HEK293 (cell line): ENCODE data around the gene HOXB1.
A peak's percentile ranks its signal among the peaks of the same experiment; 100 is the strongest.

Source experiments
- CTCF ChIA-PET: fragments of 350-600 bp; formaldehyde crosslinking; extraction: SDS; loops from one replicate; lab custom pipeline; 2021; ENCODE audit warnings: antibody characterized with exemption; lab: Yijun Ruan, JAX
- POLR2A ChIA-PET: fragments of 300-600 bp; formaldehyde crosslinking; extraction: SDS; loops from one replicate; lab custom pipeline; 2020; ENCODE audit warnings: antibody characterized with exemption, inconsistent platforms; lab: Yijun Ruan, JAX
- H3K27ac ChIP-seq: fragments of 200-500 bp; sonication (Bioruptor generic); 2 replicates; pipeline ENCODE4 v1.5.1; 2014; ENCODE audit warnings: low read depth, low read length, control low read depth, inconsistent platforms; ENCODE audit errors: extremely low read depth
- H3K36me3 ChIP-seq, 2 experiments: fragments of 200-500 bp in 1 of 2; sonication (Bioruptor generic) in 1 of 2; 1 replicate in 1 of 2; 2 replicates in 1 of 2; pipeline ENCODE4 v1.5.1; 2014 to 2017; ENCODE audit warnings: inconsistent platforms in 2 of 2, low read length in 2 of 2; ENCODE audit not compliant: control insufficient read depth in 2 of 2, insufficient read depth in 1 of 2
- H3K4me1 ChIP-seq: fragments of 200-500 bp; sonication (Bioruptor generic); 2 replicates; pipeline ENCODE4 v1.5.1; 2014; ENCODE audit warnings: mild to moderate bottlenecking, low read length, inconsistent platforms; ENCODE audit not compliant: control insufficient read depth, insufficient read depth
- H3K4me3 ChIP-seq: 2 replicates; pipeline ENCODE4 v1.5.1; 2011; ENCODE audit warnings: low read depth, mild to moderate bottlenecking, control low read depth, low read length, moderate library complexity
- H3K9me3 ChIP-seq: fragments of 200-500 bp; sonication (Bioruptor generic); 2 replicates; pipeline ENCODE4 v1.5.1; 2014; ENCODE audit warnings: low read depth, low read length, inconsistent platforms; ENCODE audit not compliant: control insufficient read depth, insufficient read depth
- KLF17 ChIP-seq: fragments of 450-650 bp; formaldehyde crosslinking; IDR thresholded peaks from 2 replicates; pipeline ENCODE4 v1.5.1; 2016; ENCODE audit warnings: missing biosample characterization, missing genetic modification characterization
- OSR2 ChIP-seq: fragments of 450-650 bp; formaldehyde crosslinking; IDR thresholded peaks from 2 replicates; pipeline ENCODE4 v1.5.1; 2016; ENCODE audit warnings: missing biosample characterization, missing genetic modification characterization
- OVOL3 ChIP-seq: fragments of 450-650 bp; formaldehyde crosslinking; IDR thresholded peaks from 2 replicates; pipeline ENCODE4 v1.5.1; 2016; ENCODE audit warnings: missing biosample characterization, missing genetic modification characterization
- SP7 ChIP-seq: fragments of 450-650 bp; formaldehyde crosslinking; IDR thresholded peaks from 2 replicates; pipeline ENCODE4 v1.5.1; 2016; ENCODE audit warnings: missing biosample characterization, missing genetic modification characterization
- ZIC2 ChIP-seq: fragments of 450-650 bp; formaldehyde crosslinking; IDR thresholded peaks from 2 replicates; pipeline ENCODE4 v1.5.1; 2016; ENCODE audit warnings: missing biosample characterization, missing genetic modification characterization
- ZNF146 ChIP-seq: fragments of 450-650 bp; formaldehyde crosslinking; IDR thresholded peaks from 2 replicates; pipeline ENCODE4 v1.5.1; 2016; ENCODE audit warnings: missing biosample characterization, missing genetic modification characterization
- ZNF148 ChIP-seq: fragments of 450-650 bp; formaldehyde crosslinking; IDR thresholded peaks from 2 replicates; pipeline ENCODE4 v1.5.0; 2017; ENCODE audit warnings: missing biosample characterization, missing genetic modification characterization, borderline replicate concordance
- ZNF174 ChIP-seq: fragments of 450-650 bp; formaldehyde crosslinking; IDR thresholded peaks from 2 replicates; pipeline ENCODE4 v1.5.0; 2017; ENCODE audit warnings: missing biosample characterization, mild to moderate bottlenecking, missing genetic modification characterization
- ZNF175 ChIP-seq: fragments of 450-650 bp; formaldehyde crosslinking; IDR thresholded peaks from 2 replicates; pipeline ENCODE4 v1.5.1; 2016; ENCODE audit warnings: missing biosample characterization, missing genetic modification characterization
- ZNF19 ChIP-seq: fragments of 450-650 bp; formaldehyde crosslinking; IDR thresholded peaks from 2 replicates; pipeline ENCODE4; 2016; ENCODE audit warnings: missing biosample characterization, missing genetic modification characterization, low read depth
- ZNF214 ChIP-seq: fragments of 450-650 bp; formaldehyde crosslinking; IDR thresholded peaks from 2 replicates; pipeline ENCODE4 v1.5.1; 2017; ENCODE audit warnings: missing biosample characterization, mild to moderate bottlenecking, missing genetic modification characterization, borderline replicate concordance
- ZNF366 ChIP-seq: fragments of 450-650 bp; formaldehyde crosslinking; conservative IDR thresholded peaks from 2 replicates; pipeline ENCODE4 v1.5.1; 2016; ENCODE audit warnings: missing biosample characterization, missing genetic modification characterization
- ZNF521 ChIP-seq: fragments of 450-650 bp; formaldehyde crosslinking; IDR thresholded peaks from 2 replicates; pipeline ENCODE4 v1.5.1; 2017; ENCODE audit warnings: missing biosample characterization, mild to moderate bottlenecking, missing genetic modification characterization
- ZNF529 ChIP-seq: fragments of 450-650 bp; formaldehyde crosslinking; IDR thresholded peaks from 2 replicates; pipeline ENCODE4 v1.5.1; 2017; ENCODE audit warnings: missing genetic modification characterization, missing biosample characterization; ENCODE audit not compliant: insufficient replicate concordance
- ZNF777 ChIP-seq: fragments of 450-650 bp; formaldehyde crosslinking; IDR thresholded peaks from 2 replicates; pipeline ENCODE4 v1.5.1; 2017; ENCODE audit warnings: missing biosample characterization, missing genetic modification characterization, borderline replicate concordance
- ZNF791 ChIP-seq: fragments of 450-650 bp; formaldehyde crosslinking; IDR thresholded peaks from 2 replicates; pipeline ENCODE4 v1.5.1; 2016; ENCODE audit warnings: missing biosample characterization, missing genetic modification characterization
- ZSCAN16 ChIP-seq: fragments of 450-650 bp; formaldehyde crosslinking; IDR thresholded peaks from 2 replicates; pipeline ENCODE4 v1.5.1; 2016; ENCODE audit warnings: missing biosample characterization, missing genetic modification characterization
- TF ChIP-seq, protein P1 (sequence below): fragments of 450-650 bp; formaldehyde crosslinking; IDR thresholded peaks from 2 replicates; pipeline ENCODE4 v1.5.1; 2016; ENCODE audit warnings: missing biosample characterization, missing genetic modification characterization
- TF ChIP-seq, protein P2 (sequence below): fragments of 450-650 bp; formaldehyde crosslinking; IDR thresholded peaks from 2 replicates; pipeline ENCODE4 v1.5.1; 2016; ENCODE audit warnings: missing biosample characterization, missing genetic modification characterization, borderline replicate concordance
- TF ChIP-seq, protein P3 (sequence below): fragments of 450-650 bp; formaldehyde crosslinking; IDR thresholded peaks from 2 replicates; pipeline ENCODE4 v1.5.1; 2017; ENCODE audit warnings: missing biosample characterization, missing genetic modification characterization
- TF ChIP-seq, protein P4 (sequence below): fragments of 450-650 bp; formaldehyde crosslinking; IDR thresholded peaks from 2 replicates; pipeline ENCODE4 v1.5.1; 2016; ENCODE audit warnings: missing biosample characterization, missing genetic modification characterization, low read depth
- TF ChIP-seq, protein P5 (sequence below): fragments of 450-650 bp; formaldehyde crosslinking; IDR thresholded peaks from 2 replicates; pipeline ENCODE4 v1.5.1; 2016; ENCODE audit warnings: missing biosample characterization, missing genetic modification characterization

HOXB1 gene

GRCh38 chr17:48555258-48556228, 24.7 kb upstream of the HOXB1 start:
- H3K9me3 ChIP-seq = no peaks in the 10 kb centered on the region
- ChIA-PET CTCF (interaction anchor here (0.5 to 1.5 kb wide), 10 partner anchors 9 to 426 kb away, joined by 3 to 5 read pairs (median 4); partner anchors contain the start of gene HOXB5), POLR2A (interaction anchor here (0.6 to 3.0 kb wide), 18 partner anchors 8 to 305 kb away, joined by 3 to 26 read pairs (median 4); partner anchors contain the start of gene HOXB5)
- H3K36me3 ChIP-seq = peaks cover 10 to 52% of the 10 kb centered on the region in 2 experiments; a peak in 2 of 3 replicates
- H3K4me3 ChIP-seq = peak overlapping the region; percentile 44
- H3K27ac ChIP-seq = peak overlapping the region; percentile 97
- peaks cover 58% of the 10 kb centered on the region for H3K4me1 ChIP-seq
- TF ChIP-seq ZNF175 (tag by site-specific recombination) (no peak), ZNF148 (no peak), SP7 (tag by site-specific recombination) (peak; percentile 56), ZNF366 (peak; percentile 91), ZNF19 (no peak), OSR2 (no peak), ZNF146 (tag by site-specific recombination) (no peak), ZNF791 (tag by site-specific recombination) (no peak), KLF17 (tag by site-specific recombination) (no peak), ZSCAN16 (tag by site-specific recombination) (no peak), ZNF777 (tag by site-specific recombination) (no peak), OVOL3 (tag by site-specific recombination) (no peak), ZNF521 (no peak), ZNF174 (tag by site-specific recombination) (no peak), ZNF214 (tag by site-specific recombination) (no peak), ZIC2 (no peak), ZNF529 (tag by site-specific recombination) (no peak)
- TF ChIP-seq, protein P1, sequence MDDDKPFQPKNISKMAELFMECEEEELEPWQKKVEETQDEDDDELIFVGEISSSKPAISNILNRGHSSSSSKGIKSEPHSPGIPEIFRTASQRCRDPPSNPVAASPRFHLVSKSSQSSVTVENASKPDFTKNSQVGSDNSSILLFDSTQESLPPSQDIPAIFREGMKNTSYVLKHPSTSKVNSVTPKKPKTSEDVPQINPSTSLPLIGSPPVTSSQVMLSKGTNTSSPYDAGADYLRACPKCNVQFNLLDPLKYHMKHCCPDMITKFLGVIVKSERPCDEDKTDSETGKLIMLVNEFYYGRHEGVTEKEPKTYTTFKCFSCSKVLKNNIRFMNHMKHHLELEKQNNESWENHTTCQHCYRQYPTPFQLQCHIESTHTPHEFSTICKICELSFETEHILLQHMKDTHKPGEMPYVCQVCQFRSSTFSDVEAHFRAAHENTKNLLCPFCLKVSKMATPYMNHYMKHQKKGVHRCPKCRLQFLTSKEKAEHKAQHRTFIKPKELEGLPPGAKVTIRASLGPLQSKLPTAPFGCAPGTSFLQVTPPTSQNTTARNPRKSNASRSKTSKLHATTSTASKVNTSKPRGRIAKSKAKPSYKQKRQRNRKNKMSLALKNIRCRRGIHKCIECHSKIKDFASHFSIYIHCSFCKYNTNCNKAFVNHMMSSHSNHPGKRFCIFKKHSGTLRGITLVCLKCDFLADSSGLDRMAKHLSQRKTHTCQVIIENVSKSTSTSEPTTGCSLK (tag by site-specific recombination) = no peak
- TF ChIP-seq, protein P2, sequence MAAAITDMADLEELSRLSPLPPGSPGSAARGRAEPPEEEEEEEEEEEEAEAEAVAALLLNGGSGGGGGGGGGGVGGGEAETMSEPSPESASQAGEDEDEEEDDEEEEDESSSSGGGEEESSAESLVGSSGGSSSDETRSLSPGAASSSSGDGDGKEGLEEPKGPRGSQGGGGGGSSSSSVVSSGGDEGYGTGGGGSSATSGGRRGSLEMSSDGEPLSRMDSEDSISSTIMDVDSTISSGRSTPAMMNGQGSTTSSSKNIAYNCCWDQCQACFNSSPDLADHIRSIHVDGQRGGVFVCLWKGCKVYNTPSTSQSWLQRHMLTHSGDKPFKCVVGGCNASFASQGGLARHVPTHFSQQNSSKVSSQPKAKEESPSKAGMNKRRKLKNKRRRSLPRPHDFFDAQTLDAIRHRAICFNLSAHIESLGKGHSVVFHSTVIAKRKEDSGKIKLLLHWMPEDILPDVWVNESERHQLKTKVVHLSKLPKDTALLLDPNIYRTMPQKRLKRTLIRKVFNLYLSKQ (tag by site-specific recombination) = no peak
- TF ChIP-seq, protein P3, sequence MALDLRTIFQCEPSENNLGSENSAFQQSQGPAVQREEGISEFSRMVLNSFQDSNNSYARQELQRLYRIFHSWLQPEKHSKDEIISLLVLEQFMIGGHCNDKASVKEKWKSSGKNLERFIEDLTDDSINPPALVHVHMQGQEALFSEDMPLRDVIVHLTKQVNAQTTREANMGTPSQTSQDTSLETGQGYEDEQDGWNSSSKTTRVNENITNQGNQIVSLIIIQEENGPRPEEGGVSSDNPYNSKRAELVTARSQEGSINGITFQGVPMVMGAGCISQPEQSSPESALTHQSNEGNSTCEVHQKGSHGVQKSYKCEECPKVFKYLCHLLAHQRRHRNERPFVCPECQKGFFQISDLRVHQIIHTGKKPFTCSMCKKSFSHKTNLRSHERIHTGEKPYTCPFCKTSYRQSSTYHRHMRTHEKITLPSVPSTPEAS = peak; percentile 38; the same call in 1 of the 2 replicates
- TF ChIP-seq, protein P4, sequence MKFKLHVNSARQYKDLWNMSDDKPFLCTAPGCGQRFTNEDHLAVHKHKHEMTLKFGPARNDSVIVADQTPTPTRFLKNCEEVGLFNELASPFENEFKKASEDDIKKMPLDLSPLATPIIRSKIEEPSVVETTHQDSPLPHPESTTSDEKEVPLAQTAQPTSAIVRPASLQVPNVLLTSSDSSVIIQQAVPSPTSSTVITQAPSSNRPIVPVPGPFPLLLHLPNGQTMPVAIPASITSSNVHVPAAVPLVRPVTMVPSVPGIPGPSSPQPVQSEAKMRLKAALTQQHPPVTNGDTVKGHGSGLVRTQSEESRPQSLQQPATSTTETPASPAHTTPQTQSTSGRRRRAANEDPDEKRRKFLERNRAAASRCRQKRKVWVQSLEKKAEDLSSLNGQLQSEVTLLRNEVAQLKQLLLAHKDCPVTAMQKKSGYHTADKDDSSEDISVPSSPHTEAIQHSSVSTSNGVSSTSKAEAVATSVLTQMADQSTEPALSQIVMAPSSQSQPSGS = no peak
- TF ChIP-seq, protein P5, sequence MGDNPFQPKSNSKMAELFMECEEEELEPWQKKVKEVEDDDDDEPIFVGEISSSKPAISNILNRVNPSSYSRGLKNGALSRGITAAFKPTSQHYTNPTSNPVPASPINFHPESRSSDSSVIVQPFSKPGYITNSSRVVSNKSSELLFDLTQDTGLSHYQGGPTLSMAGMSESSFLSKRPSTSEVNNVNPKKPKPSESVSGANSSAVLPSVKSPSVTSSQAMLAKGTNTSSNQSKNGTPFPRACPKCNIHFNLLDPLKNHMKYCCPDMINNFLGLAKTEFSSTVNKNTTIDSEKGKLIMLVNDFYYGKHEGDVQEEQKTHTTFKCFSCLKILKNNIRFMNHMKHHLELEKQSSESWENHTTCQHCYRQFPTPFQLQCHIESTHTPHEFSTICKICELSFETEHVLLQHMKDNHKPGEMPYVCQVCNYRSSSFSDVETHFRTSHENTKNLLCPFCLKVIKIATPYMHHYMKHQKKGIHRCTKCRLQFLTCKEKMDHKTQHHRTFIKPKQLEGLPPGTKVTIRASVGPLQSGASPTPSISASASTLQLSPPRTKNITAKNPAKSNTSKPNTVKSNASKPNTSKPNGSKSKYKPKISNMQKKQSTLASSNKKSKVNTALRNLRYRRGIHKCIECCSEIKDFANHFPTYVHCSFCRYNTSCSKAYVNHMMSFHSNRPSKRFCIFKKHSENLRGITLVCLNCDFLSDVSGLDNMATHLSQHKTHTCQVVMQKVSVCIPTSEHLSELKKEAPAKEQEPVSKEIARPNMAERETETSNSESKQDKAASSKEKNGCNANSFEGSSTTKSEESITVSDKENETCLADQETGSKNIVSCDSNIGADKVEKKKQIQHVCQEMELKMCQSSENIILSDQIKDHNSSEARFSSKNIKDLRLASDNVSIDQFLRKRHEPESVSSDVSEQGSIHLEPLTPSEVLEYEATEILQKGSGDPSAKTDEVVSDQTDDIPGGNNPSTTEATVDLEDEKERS (tag by site-specific recombination) = no peak
